Activated CD4-positive, alpha-beta T cell treated with anti-CD3 and anti-CD28 coated beads, Interleukin-2, Interleukin-4, amounts not matched to agents 100 ng/mL and 50 ng/mL, durations not matched to agents 16 hours and 8 hours (primary cell): ENCODE measurements around the gene SP100.
"Not testable (repeated sequence)": the region's sequence is repeated elsewhere in the genome, so short reads cannot be mapped to it uniquely, and the experiment has no call there.

Source experiments
- DNase-seq: peaks from one replicate; pipeline ENCODE4 v3.0.0-alpha.2; 2020; ENCODE audit warnings: low spot score

The SP100 gene

DNA sequence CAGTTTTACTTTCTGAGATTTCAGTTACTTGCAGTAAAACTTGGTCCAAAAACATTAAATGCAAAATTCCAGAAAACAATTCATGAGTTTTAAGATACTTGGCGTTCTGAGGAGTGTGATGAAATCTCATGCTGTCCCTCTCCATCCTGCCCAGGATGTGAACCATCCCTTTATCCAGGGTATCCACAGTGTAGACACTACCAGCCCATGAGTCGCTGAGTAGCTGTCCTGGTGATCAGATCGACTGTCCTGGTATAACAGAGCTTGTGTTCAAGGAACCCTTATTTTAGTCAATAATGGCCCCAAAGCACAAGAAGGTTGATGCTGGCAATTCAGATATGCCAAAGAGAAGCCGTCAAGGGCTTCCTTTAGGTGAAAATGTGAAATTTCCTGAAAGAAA lies 3.2 kb downstream of the SP100 start:
- no peak for DNase-seq

- DNase-seq = no peak
Measured at GRCh38 chr2:230422149-230422548, 6.1 kb downstream of the SP100 start.

- no peak for DNase-seq
Measured at GRCh38 chr2:230423851-230424458, 8.0 kb downstream of the SP100 start.

DNA sequence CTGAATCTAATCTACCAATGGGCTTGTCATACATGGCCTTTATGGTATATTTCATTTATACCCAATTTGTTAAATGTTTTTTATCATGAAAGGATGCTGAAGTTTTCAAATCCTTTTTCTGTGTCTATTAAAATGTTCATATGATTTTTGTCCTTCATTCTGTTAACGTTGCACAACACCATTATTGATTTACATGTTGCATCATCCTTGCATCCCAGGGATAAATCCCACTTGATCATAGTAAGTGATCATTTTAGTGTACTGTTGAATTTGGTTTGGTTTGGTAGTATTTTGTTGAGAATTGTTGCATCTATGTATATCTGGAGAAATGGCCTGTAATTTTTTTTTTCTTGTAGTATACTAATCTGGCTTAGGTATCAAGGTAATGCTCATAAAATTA lies 9.4 kb downstream of the SP100 start:
- DNase-seq = no peak

DNA sequence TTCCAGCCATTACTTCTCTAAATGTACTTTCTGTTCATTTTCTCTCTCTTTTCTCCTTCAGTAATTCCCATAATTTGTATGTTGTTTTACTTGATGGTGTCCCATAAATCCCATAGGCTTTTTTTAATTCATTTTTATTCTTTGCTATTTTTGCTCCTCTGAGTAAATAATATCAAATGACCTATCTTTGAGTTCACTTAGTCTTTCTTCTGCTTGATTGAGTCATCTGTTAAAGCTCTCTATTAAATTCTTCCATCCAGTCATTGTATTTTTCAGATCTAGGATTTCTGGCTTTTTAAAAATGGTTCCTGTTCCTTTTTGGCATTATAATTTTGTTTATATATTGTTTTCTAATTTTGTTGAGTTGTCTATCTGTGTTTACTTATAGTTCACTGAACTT lies 13.5 kb downstream of the SP100 start:
- no peak for DNase-seq

DNA sequence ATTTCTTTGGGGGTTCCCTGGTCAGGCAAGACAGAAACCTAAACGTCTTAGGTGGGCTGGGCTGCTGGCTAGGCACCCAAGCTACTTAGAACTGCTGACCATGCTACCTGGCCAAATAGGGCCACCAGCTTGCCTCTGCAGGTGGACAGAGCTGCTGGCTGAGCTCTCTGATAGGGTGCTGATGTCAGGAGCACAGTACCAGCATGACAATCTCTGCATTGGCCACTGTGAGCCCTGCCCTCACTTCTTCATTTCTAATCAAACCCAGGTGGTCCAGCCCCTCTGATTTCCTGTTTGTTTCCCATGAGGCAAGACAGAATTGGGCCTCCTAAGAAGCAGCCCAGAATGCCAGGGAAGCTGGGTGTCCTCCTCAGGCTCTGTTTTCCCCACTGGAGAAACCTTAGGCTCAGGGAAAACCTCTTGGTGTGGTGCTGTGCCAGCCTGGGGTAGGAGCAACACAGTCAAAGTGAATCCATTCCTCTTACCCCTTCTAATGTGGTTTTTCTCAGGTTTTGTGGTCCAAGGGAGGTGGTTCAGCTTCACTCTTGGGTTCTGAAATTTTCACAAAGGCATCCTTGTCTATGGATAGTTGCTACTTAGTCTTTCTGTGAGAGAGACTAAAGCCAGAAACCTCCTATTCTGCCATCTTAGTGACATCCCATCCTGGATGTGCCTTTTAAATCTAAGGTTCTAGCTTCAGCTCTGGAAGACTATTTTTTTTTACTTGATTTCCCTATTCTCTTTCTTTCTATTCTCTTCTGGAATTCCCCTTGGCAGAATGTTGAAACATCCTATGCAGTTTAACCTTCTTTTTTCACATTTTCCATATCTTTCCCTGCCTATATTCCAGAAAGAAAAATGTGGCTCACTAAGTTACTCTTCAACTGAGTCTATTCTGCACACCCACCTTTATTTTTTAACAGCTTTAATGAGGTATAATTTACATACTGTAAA lies 15.2 kb downstream of the SP100 start:
- DNase-seq = no peak

GRCh38 chr2:230434677-230435324 lies 18.8 kb downstream of the SP100 start:
- no peak for DNase-seq

GRCh38 chr2:230435431-230435830 lies 19.4 kb downstream of the SP100 start:
- DNase-seq = no peak

DNA sequence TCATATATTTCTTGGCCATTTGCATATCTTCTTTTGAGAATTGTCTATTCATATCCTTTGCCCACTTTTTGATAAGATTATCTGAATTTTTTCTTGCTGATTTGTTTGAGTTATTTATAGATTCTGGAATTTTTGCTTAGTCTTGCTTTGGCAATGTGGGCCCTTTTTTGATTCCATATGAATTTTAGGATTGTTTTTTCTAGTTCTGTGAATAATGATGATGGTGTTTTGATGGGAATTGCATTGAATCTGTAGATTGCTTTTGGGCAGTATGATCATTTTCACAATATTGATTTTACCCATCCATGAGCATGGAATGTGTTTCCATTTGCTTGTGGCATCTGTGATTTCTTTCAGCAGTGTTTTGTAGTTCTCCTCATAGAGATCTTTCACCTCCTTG lies 23.1 kb downstream of the SP100 start:
- DNase-seq = not testable (repeated sequence)

- DNase-seq = peak; percentile 58
Measured at GRCh38 chr2:230439590-230439989, 23.6 kb downstream of the SP100 start.

GRCh38 chr2:230441227-230441897 lies 25.4 kb downstream of the SP100 start:
- DNase-seq = peak; percentile 78

GRCh38 chr2:230443541-230443940 lies 27.5 kb downstream of the SP100 start:
- DNase-seq = peak; percentile 35

DNA sequence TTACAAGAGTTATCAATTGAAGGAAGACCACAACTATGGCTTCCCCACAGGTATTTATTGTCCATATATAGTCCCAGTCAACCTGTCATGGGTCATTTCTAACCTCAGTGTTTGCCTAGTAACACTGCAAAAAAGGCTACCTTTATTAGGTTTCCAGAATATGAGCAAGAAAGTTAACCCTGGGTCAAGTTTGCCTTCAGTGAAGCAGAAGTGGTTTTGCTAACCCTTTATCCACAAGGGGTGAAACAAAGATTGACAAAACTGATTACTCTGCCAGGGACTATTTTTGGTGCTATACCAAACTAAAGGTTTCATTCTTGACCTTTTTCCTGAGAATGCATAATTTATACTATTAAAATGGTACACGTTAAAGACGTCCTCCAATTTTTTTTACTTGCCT lies 28.8 kb downstream of the SP100 start:
- no peak for DNase-seq

DNA sequence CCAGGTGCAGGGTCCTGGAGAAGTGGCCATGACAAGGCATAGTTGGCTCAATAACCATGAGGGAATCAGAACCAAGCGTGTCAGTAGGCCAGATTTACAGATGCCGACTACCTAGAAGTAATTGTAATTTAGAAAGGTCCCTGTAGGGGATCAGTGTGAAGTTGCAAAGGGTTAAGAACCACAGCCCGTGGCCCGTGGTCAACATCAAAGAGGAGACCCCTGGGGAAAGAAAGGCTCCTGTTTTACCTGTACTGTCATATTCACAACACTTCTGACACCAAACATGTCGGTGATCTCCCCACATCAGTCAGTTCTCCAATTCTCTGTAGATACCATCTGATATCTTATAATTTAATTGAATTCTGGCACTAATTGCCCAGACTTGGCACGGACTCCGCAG lies 31.0 kb downstream of the SP100 start:
- no peak for DNase-seq

- peak; percentile 71 for DNase-seq
Measured at GRCh38 chr2:230447455-230448451, 31.8 kb downstream of the SP100 start.

GRCh38 chr2:230449901-230450467 lies 34.0 kb downstream of the SP100 start:
- DNase-seq = no peak

- DNase-seq = no peak
Measured at GRCh38 chr2:230453006-230453405, 37.0 kb downstream of the SP100 start.

DNA sequence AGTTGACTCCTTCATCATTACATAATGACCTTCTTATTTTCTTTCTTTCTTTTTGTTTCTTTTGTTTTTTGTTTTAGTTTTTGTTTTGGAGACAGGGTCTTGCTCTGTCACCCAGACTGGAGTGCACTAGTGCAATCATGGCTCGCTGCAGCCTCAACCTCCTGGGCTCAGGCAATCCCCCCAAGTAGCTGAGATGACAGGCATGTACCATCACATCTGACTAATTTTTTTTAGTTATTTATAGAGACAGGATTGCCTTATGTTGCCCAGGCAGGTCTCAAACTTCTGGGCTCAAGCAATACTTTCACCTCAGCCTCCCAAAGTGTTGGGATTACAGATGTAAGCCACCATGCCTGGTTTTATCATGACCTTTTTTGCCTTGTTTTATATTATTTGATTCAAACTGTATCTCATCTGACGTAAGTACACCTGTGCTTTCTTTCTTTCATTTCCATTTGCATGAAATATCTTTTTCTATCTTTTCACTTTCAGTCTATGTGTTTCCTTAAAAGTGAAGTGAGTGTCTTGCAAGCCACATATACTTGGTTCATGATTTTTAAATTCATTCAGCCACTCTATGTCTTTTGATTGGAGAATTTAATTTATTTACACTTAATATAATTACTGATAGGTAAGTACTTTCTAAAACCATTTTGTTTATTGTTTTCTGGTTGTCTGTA lies 39.1 kb downstream of the SP100 start:
- no peak for DNase-seq

GRCh38 chr2:230457073-230457768 lies 41.2 kb downstream of the SP100 start:
- no peak for DNase-seq

DNA sequence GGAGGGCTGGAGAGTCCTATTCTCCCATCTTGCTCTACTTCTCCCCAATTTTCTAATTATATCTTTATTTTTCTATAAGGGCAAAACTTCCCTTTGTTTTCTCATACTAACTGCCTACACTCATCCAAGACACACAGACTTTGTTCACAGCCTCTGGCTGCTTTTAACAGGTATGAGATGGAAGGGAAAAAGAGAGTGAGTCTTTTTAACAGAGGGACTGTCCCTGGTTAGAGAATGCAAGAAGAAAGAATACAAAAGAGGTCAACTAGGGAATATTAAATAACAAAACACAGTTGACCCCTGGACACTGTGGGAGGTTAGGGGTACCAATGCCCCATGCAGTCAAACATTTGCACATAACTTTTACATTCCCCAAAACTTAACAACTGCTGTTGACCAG lies 41.8 kb downstream of the SP100 start:
- no peak for DNase-seq
